H1 (cell line): ENCODE measurements around the gene PPEF2. TPM values are rescaled to one million over a fixed set of nuclear protein-coding genes. Genes with fewer than 3 reads are reported as not detected.
A peak's percentile ranks its signal among the peaks of the same experiment; 100 is the strongest.

ENCODE experiments used
- CTCF ChIA-PET: fragments of 300-600 bp; sonication (Branson Sonifier 250); formaldehyde crosslinking; loops from one replicate; lab custom pipeline; 2021; ENCODE audit not compliant: partially characterized antibody; lab: Charles Lee
- POLR2A ChIA-PET: fragments of 300-600 bp; sonication (Branson Sonifier 250); formaldehyde crosslinking; loops from one replicate; lab custom pipeline; 2021; ENCODE audit warnings: inconsistent platforms; ENCODE audit not compliant: partially characterized antibody; lab: Charles Lee
- DNase-seq, 2 experiments: peaks; one replicate each; pipeline versions ENCODE4 v3.0.0 to v3.0.0-alpha.2; 2010 to 2022; ENCODE audit warnings: low spot score in 2 of 2, low read depth in 1 of 2, mixed read lengths in 1 of 2
- FAIRE-seq: peaks from 2 replicates; lab custom pipeline; 2011; peaks lifted over from hg19 to GRCh38; lab: Jason Lieb, UNC
- H2AFZ ChIP-seq: 2 replicates; pipeline ENCODE4 v1.8.1; 2012; ENCODE audit warnings: low read length, inconsistent platforms
- H2AK5ac ChIP-seq: 2 replicates; pipeline ENCODE4 v1.6.1; 2013; ENCODE audit warnings: low read depth, low read length
- H2BK120ac ChIP-seq: replicated peaks from 2 replicates; pipeline ENCODE3; 2013; ENCODE audit warnings: low read depth, low read length, inconsistent platforms
- H2BK12ac ChIP-seq: 2 replicates; pipeline ENCODE4 v1.6.1; 2013; ENCODE audit warnings: low read depth, low read length
- H2BK15ac ChIP-seq: 2 replicates; pipeline ENCODE4 v1.6.1; 2013; ENCODE audit warnings: low read length
- H2BK20ac ChIP-seq: 2 replicates; pipeline ENCODE4 v1.6.1; 2013; ENCODE audit warnings: low read length
- H2BK5ac ChIP-seq: 2 replicates; pipeline ENCODE4 v1.6.1; 2013; ENCODE audit warnings: low read depth, low read length
- H3K14ac ChIP-seq: 2 replicates; pipeline ENCODE4 v1.6.1; 2013; ENCODE audit warnings: inconsistent platforms; ENCODE audit not compliant: insufficient read length
- H3K18ac ChIP-seq: 2 replicates; pipeline ENCODE4 v1.6.1; 2013; ENCODE audit warnings: low read length; ENCODE audit errors: extremely low read depth
- H3K23ac ChIP-seq: 2 replicates; pipeline ENCODE4 v1.6.1; 2013; ENCODE audit warnings: inconsistent platforms; ENCODE audit not compliant: insufficient read length
- H3K23me2 ChIP-seq: 2 replicates; pipeline ENCODE4 v1.6.1; 2013; ENCODE audit warnings: low read depth, low read length
- H3K27ac ChIP-seq: 2 replicates; pipeline ENCODE4 v1.6.1; 2011; ENCODE audit warnings: low read depth, low read length, inconsistent platforms
- H3K27me3 ChIP-seq, 4 experiments: replicated peaks in 1 of 4; 1 replicate in 1 of 4; 2 replicates in 3 of 4; pipeline versions ENCODE4 v1.6.1 to v1.8.1; 2011 to 2013; ENCODE audit warnings: low read length in 3 of 4, mild to moderate bottlenecking in 3 of 4, inconsistent platforms in 2 of 4, mixed read lengths in 2 of 4, moderate library complexity in 1 of 4; ENCODE audit not compliant: control insufficient read depth in 3 of 4, insufficient read depth in 3 of 4; ENCODE audit errors: extremely low read depth in 1 of 4
- H3K36me3 ChIP-seq, 4 experiments: 2 replicates each; pipeline versions ENCODE4 v1.6.1 to v1.8.1; 2011 to 2013; ENCODE audit warnings: mild to moderate bottlenecking in 4 of 4, low read length in 3 of 4, moderate library complexity in 2 of 4, control low read depth in 1 of 4, inconsistent platforms in 1 of 4; ENCODE audit not compliant: insufficient read depth in 4 of 4, control insufficient read depth in 2 of 4
- H3K4ac ChIP-seq: replicated peaks from 2 replicates; pipeline ENCODE3; 2013; ENCODE audit warnings: low read length, low read depth, mixed read lengths, inconsistent platforms; ENCODE audit not compliant: insufficient read length
- H3K4me1 ChIP-seq, 4 experiments: replicated peaks in 1 of 4; 1 replicate in 1 of 4; 2 replicates in 3 of 4; pipeline versions ENCODE4 v1.6.1 to v1.8.1; 2011 to 2013; ENCODE audit warnings: low read length in 3 of 4, inconsistent platforms in 2 of 4, mixed read lengths in 1 of 4; ENCODE audit not compliant: insufficient read depth in 4 of 4, control insufficient read depth in 3 of 4
- H3K4me2 ChIP-seq, 2 experiments: 2 replicates each; pipeline versions ENCODE4 v1.6.1 to v1.8.1; 2011 to 2013; ENCODE audit warnings: low read depth in 2 of 2, low read length in 2 of 2, control low read depth in 1 of 2, inconsistent platforms in 1 of 2, mild to moderate bottlenecking in 1 of 2; ENCODE audit not compliant: insufficient read depth in 1 of 2
- H3K4me3 ChIP-seq, 4 experiments: fragments of 200-600, 300-600 bp in 1 of 4; sonication (generic), shearing (Covaris generic), sonication (Bioruptor Twin) in 1 of 4; 2 replicates each; pipeline versions ENCODE4 v1.5.1 to v1.8.1; 2011 to 2016; ENCODE audit warnings: low read length in 4 of 4, low read depth in 3 of 4, control low read depth in 2 of 4, inconsistent platforms in 2 of 4, mild to moderate bottlenecking in 2 of 4, mixed read lengths in 1 of 4, moderate library complexity in 1 of 4; ENCODE audit not compliant: insufficient read depth in 2 of 4; ENCODE audit errors: extremely low read depth in 1 of 4
- H3K56ac ChIP-seq: replicated peaks from 2 replicates; pipeline ENCODE3; 2013; ENCODE audit warnings: low read depth, mild to moderate bottlenecking, mixed read lengths, low read length, inconsistent platforms; ENCODE audit not compliant: insufficient read length
- H3K79me1 ChIP-seq: 2 replicates; pipeline ENCODE4 v1.6.1; 2013; ENCODE audit warnings: low read depth, low read length, control low read depth
- H3K79me2 ChIP-seq, 2 experiments: 2 replicates each; pipeline versions ENCODE4 v1.6.1 to v1.8.1; 2012 to 2013; ENCODE audit warnings: low read length in 2 of 2, mild to moderate bottlenecking in 2 of 2, inconsistent platforms in 1 of 2; ENCODE audit not compliant: insufficient read depth in 2 of 2, control insufficient read depth in 1 of 2
- H3K9ac ChIP-seq, 4 experiments: replicated peaks in 1 of 4; 1 replicate in 1 of 4; 2 replicates in 3 of 4; pipeline versions ENCODE4 v1.6.1 to v1.8.1; 2011 to 2013; ENCODE audit warnings: low read depth in 3 of 4, low read length in 3 of 4, control low read depth in 2 of 4, mild to moderate bottlenecking in 2 of 4, moderate library complexity in 2 of 4, inconsistent platforms in 1 of 4; ENCODE audit errors: extremely low read depth in 1 of 4
- H3K9me3 ChIP-seq, 2 experiments: 2 replicates each; pipeline versions ENCODE4 v1.6.1 to v1.8.1; 2012 to 2013; ENCODE audit warnings: mild to moderate bottlenecking in 2 of 2, moderate library complexity in 2 of 2, control low read depth in 1 of 2, inconsistent platforms in 1 of 2, low read depth in 1 of 2, low read length in 1 of 2, mixed read lengths in 1 of 2; ENCODE audit not compliant: insufficient read depth in 2 of 2
- H4K20me1 ChIP-seq, 2 experiments: replicated peaks in 1 of 2; 2 replicates each; pipeline versions ENCODE3 to v1.8.1; 2011 to 2013; ENCODE audit warnings: inconsistent platforms in 2 of 2, low read length in 2 of 2, mild to moderate bottlenecking in 1 of 2; ENCODE audit not compliant: insufficient read depth in 2 of 2, control insufficient read depth in 1 of 2
- H4K5ac ChIP-seq: 2 replicates; pipeline ENCODE4 v1.6.1; 2013; ENCODE audit warnings: low read length, low read depth, mixed read lengths, inconsistent platforms; ENCODE audit not compliant: insufficient read length
- H4K8ac ChIP-seq: 2 replicates; pipeline ENCODE4 v1.8.0; 2013; ENCODE audit warnings: mild to moderate bottlenecking, moderate library complexity, low read length, inconsistent platforms; ENCODE audit not compliant: insufficient read depth; ENCODE audit errors: extremely low read depth
- H4K91ac ChIP-seq: replicated peaks from 2 replicates; pipeline ENCODE3; 2013; ENCODE audit warnings: low read length, mixed read lengths, inconsistent platforms; ENCODE audit not compliant: insufficient read length
- BACH1 ChIP-seq: IDR thresholded peaks from 2 replicates; pipeline ENCODE4 v1.6.1; 2012; ENCODE audit warnings: low read length, improper control_type of control experiment
- BCL11A ChIP-seq, 2 experiments: IDR thresholded peaks; one replicate each; pipeline ENCODE4 v1.6.1; 2011; ENCODE audit warnings: low read depth in 2 of 2, low read length in 2 of 2, mild to moderate bottlenecking in 2 of 2
- GABPA ChIP-seq: IDR thresholded peaks from 2 replicates; pipeline ENCODE4 v1.6.1; 2011; ENCODE audit warnings: mild to moderate bottlenecking, low read length, moderate library complexity, borderline replicate concordance; ENCODE audit not compliant: insufficient read depth
- KDM5A ChIP-seq: fragments of 200-600 bp; IDR thresholded peaks from 2 replicates; pipeline ENCODE4 v1.7.1; 2012; ENCODE audit warnings: mild to moderate bottlenecking, low read length, inconsistent platforms, mixed read lengths
- NANOG ChIP-seq: IDR thresholded peaks from 2 replicates; pipeline ENCODE4 v1.6.1; 2011; ENCODE audit warnings: low read length, low read depth, mild to moderate bottlenecking, inconsistent platforms; ENCODE audit not compliant: insufficient read depth, poor library complexity, severe bottlenecking
- POU5F1 ChIP-seq: IDR thresholded peaks from 2 replicates; pipeline ENCODE4 v1.6.1; 2011; ENCODE audit warnings: low read depth, mild to moderate bottlenecking, low read length, moderate library complexity
- RNF2 ChIP-seq: fragments of 200-900, 300-1000 bp; sonication (generic); IDR thresholded peaks from 2 replicates; pipeline ENCODE4 v1.7.1; 2016; ENCODE audit warnings: borderline replicate concordance, low read depth, mild to moderate bottlenecking, antibody characterized with exemption, low read length; ENCODE audit not compliant: poor library complexity, severe bottlenecking; ENCODE audit errors: missing control alignments
- SIX5 ChIP-seq: IDR thresholded peaks from 2 replicates; pipeline ENCODE4 v1.6.1; 2011; ENCODE audit warnings: mild to moderate bottlenecking, low read depth, low read length
- SP1 ChIP-seq: IDR thresholded peaks from 2 replicates; pipeline ENCODE4 v1.6.1; 2011; ENCODE audit warnings: low read depth, low read length
- SP4 ChIP-seq: IDR thresholded peaks from 2 replicates; pipeline ENCODE4 v1.6.1; 2012; ENCODE audit warnings: low read length, inconsistent platforms
- TAF1 ChIP-seq: IDR thresholded peaks from 2 replicates; pipeline ENCODE4 v1.6.1; 2011; ENCODE audit warnings: mild to moderate bottlenecking, low read depth, low read length
- TEAD4 ChIP-seq: IDR thresholded peaks from 2 replicates; pipeline ENCODE4 v1.6.1; 2012; ENCODE audit warnings: low read depth, low read length, inconsistent platforms, mixed read lengths
- ZNF274 ChIP-seq: IDR thresholded peaks from 2 replicates; pipeline ENCODE4 v1.7.0; 2012; ENCODE audit warnings: low read length, borderline replicate concordance; ENCODE audit errors: extremely low read depth
- WGBS, 2 experiments: shearing (Covaris generic) in 1 of 2; methylation state at CpG; one replicate each; pipeline versions ENCODE4 v1.1.6 to v1.1.7; 2013 to 2015; ENCODE audit warnings: low lambda C conversion rate in 2 of 2, mixed read lengths in 2 of 2, inconsistent platforms in 1 of 2, low coverage in 1 of 2, missing lambda C conversion rate in 1 of 2; ENCODE audit not compliant: insufficient replicate concordance in 2 of 2, insufficient coverage in 1 of 2, insufficient read length in 1 of 2; ENCODE audit errors: extremely low coverage in 1 of 2, missing lambda C conversion rate in 1 of 2; 5-methylcytosine and 5-hydroxymethylcytosine counted together
- polyA plus RNA-seq, 7 experiments: library from polyadenylated mRNA; depleted of rRNA in 3 of 7; stranded (reverse) in 5 of 7; unstranded in 2 of 7; fragments of >200 nt in 5 of 7; fragments of 200-250 nt in 2 of 7; gene quantifications; 1 replicate in 5 of 7; 2 replicates in 1 of 7; 4 replicates in 1 of 7; pipeline versions ENCODE4 v1.2.1 to v1.2.3, GENCODE V29; 2011 to 2013; ENCODE audit warnings: missing spikeins in 2 of 7, mixed read lengths in 2 of 7
- total RNA-seq: library from RNA; stranded (reverse); fragmentation: NEBNext Ultra II Directional; extraction: Animal tissue kit (Norgen Biotek cat#: 25700); gene quantifications from 2 replicates; pipeline ENCODE4 v1.2.1, GENCODE V29; 2021
- TF ChIP-seq, protein P1 (sequence below): IDR thresholded peaks from 2 replicates; pipeline ENCODE4 v1.6.1; 2011; ENCODE audit warnings: low read depth, mild to moderate bottlenecking, low read length; ENCODE audit not compliant: insufficient read depth

PPEF2 gene
- total and polyA plus RNA-seq, 2 of the 8 experiments (the other 6 are each of a cell fraction or from before 2014, with no cell fraction given) = not detected

- no peaks in the 10 kb centered on the region for H3K79me2 ChIP-seq
- H3K9me3 ChIP-seq = no peaks in the 10 kb centered on the region
- WGBS, 2 experiments = 87% methylated on average over 3 of the region's 3 CpGs; no CpG with 5 or more reads in 1 of the 2 experiments
- H3K56ac ChIP-seq = no peak overlapping the region
- FAIRE-seq (no peak), DNase-seq (no peak)
- H4K91ac ChIP-seq = no peak overlapping the region
- no peak overlapping the region for H2BK120ac ChIP-seq
- ChIA-PET POLR2A (interaction anchor here (1.5 kb wide), 1 partner anchor 12 kb away, joined by 3 read pairs; no protein-coding TSS in a partner anchor), CTCF (interaction anchor here (0.6 to 1.8 kb wide), 7 partner anchors 9 to 49 kb away, joined by 3 to 8 read pairs (median 4); no protein-coding TSS in a partner anchor)
- no peak overlapping the region for H2AFZ ChIP-seq
- no peak overlapping the region for H2BK12ac ChIP-seq
- H3K79me1 ChIP-seq = no peaks in the 10 kb centered on the region; the same call in 1 of the 2 replicates
- no peak overlapping the region for H2BK15ac ChIP-seq
- no peak overlapping the region for H3K4me2 ChIP-seq
- no peaks in the 10 kb centered on the region for H3K27me3 ChIP-seq
- H4K8ac ChIP-seq = no peak overlapping the region
- H2BK20ac ChIP-seq = no peak overlapping the region
- no peaks in the 10 kb centered on the region for H3K4me1 ChIP-seq
- H3K23ac ChIP-seq = no peak overlapping the region
- H3K4me3 ChIP-seq = no peak overlapping the region
- H3K4ac ChIP-seq = no peak overlapping the region
- H3K14ac ChIP-seq = no peak overlapping the region
- H3K18ac ChIP-seq = no peak overlapping the region
- H4K5ac ChIP-seq = no peak overlapping the region
- H2AK5ac ChIP-seq = no peak overlapping the region
- H4K20me1 ChIP-seq = no peaks in the 10 kb centered on the region
- no peaks in the 10 kb centered on the region for H3K36me3 ChIP-seq
- no peak overlapping the region for H2BK5ac ChIP-seq
- no peak overlapping the region for H3K27ac ChIP-seq
- H3K9ac ChIP-seq = peak overlapping the region in 1 of 4 experiments; percentile 34; a peak in 1 of 7 replicates
- H3K23me2 ChIP-seq = no peaks in the 10 kb centered on the region
- TF ChIP-seq ZNF274 (no peak), POU5F1 (no peak), GABPA (no peak), BCL11A (IDR thresholded peaks at IDR 0.05; ENCODE audit: low read depth in 2 of 2, low read length in 2 of 2) (no peak), TAF1 (no peak), KDM5A (no peak), TEAD4 (no peak), SP1 (no peak), BACH1 (no peak), SIX5 (no peak), SP4 (no peak), NANOG (no peak), RNF2 (no peak)
- TF ChIP-seq, protein P1, sequence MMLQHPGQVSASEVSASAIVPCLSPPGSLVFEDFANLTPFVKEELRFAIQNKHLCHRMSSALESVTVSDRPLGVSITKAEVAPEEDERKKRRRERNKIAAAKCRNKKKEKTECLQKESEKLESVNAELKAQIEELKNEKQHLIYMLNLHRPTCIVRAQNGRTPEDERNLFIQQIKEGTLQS = no peak
These were observed 35.1 kb downstream of the PPEF2 start for GRCh38 chr4:75867130-75867529.
